Measurements from ENCODE around the gene CCDC197.

The CCDC197 gene

DNA sequence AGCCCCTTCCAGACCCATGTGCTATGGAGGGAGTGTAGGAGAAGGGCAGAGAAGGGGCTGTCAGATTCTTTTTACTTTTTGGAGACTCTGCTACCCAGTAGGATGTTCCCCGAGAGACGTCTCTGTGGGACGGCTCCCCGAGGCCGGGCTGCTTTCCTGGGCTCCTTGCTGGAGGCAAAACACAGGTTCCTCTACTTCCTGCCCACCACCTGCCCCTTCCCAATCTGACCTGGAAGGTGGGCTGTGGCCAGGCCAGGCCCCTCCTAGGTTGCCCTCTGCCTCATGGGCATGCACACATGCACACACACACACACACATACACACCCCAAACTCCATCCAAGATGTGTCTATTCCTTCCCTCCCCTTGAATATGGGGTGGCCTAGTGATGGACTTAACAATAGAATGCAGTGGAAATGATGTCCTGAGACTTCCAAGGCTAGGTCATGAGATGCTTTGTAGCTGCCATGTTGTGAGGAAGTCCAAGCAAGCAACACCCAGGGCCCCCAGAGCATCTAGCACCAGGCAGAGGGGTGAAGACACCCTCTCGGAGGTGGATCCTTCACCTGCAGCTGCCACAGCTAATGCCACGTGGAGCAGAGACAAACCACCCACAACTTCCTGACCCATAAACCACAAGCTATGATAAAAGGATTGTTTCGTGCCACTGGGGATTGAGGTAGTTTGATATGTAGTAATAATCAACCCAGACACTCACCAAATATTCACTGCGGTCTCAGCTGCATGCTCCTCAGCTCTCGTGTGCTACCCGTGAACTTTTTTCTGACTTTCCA is 19.1 kb upstream of the CCDC197 start:
- DNase-seq, result peak in 4 of 5 experiments; percentile 59 to 99 (median 76)

DNA sequence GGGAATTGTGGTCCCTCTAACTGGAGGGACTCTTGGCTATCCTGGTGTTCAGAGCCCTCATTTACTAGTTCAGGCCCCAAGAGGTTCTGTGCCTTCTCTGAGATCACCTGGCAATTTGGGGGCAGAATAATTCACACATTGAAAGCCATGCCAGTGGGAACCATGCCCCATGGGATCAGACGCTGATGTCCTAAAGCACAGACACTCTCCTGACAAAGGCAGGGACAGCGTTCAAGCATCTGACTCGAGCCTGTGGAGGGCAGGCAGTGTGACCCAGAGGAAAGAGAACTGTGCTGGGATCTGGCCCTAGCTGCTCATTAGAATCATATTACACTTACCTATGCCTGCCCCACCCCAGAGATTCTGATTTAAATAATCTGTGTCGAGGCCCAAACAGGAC is 18.4 kb upstream of the CCDC197 start:
- no peak for DNase-seq

DNA sequence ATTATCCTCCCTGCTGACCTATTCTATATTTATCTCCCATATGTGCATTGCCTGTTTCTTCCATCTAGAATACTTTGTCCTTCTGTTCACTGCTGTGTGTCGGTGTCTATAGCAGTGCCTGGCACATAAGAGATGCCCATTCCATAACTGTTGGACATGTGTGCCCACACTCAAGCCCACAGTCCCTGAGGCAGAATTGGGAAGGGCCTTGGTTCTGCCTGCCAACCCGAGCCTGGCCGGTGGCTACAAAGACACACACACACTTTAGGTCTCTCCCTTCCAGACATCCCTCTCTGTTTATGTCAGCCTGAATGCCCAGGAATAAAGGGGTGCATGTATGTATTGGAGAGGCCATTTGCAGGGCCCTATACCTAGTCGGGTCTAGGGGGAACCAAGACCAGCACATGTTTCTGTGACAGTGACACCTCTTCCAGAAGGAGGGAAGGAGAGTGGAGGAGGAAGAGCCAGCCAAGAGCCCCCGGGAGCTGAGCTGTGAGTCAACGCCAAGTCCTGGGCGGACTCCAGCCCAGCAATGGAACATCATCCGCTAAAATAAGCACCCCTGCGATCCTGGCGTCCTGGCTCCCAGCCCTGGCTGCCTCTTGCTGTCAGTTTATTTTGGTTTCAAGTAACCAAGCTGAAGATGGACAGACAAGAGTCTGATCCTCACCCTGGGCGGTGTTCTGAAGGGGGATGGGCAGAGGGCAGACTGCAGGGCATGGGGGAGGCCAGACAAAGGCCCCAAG is 16.5 kb upstream of the CCDC197 start:
- DNase-seq, result no peak

DNA sequence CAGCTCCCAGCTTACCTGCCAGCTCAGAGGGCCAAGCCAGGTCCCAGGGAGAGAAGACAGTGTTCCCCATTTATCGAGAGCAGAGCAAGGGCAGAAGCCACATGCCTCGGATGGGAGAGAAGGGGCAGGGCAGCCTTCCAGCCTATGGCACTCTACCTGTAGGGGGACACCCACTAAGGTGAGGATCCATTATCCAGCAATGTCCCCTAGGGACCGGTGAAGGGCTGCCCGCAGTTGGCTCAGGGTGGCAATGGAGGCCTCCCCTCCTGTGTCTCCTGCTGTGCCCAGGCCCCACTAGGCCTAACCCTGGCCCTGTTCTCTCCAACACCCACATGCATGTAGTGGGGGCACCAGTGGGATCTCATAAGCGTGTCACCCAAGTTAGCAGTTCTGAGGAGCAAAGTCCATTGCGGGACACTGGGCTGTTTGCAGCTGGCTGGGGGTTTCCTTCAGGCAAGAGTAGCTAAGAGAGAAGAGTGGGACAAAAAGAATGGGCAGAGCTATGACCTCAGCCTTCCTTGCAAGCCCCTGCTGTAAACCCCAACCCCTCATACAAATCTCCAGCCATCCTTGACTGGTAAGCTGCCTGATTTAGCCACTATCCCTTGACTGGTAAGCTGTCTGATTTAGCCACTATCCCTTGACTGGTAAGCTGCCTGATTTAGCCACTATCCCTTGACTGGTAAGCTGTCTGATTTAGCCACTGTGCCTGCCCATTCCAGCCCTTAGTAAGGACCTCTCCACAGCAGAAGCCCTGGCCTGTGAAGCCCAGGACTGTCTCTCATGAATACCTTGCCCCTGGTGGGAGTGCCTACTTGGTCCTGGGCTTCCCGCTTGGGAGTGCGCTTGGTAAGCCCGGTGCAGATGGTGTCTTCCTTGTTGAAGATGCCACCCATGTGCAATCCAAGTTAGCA is 15.5 kb upstream of the CCDC197 start:
- DNase-seq, result no peak

DNA sequence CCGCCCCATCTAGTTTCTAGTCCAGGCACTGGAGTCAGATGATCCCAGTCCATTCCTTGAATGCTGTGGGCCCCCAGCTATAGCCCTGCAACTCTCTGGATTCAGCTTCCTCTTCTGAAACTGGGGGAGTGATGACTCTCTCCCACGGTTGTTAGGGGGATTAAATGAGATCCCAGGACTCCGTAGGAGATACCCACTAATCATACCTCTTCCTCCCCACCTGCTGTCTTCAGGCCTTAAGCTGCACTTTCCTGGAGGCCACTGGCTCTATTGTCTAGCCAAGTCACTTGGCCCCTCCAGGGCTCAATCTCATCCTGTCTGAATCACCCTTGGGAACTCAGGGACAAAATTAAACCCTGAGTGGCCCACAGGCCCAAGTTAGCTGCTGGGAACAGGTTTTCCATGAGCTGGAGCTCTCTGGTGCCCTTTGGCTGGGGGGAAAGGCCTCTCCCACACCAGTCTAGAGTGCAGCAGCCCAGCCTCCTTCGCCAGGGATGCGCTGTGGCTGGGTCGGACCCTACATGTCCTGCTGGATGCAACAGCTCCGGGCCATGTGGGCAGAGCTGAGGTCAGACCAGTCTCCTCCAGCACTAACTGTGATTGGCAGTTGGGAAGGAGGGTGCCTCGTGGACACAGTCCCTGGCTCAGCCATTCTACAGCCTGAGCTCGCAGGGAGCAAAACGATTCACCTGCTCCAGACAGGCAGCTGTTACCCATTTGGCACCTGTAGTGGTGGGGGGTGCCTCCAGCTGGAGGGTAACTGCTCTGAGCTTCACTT is 14.7 kb upstream of the CCDC197 start:
- no peak for DNase-seq

DNA sequence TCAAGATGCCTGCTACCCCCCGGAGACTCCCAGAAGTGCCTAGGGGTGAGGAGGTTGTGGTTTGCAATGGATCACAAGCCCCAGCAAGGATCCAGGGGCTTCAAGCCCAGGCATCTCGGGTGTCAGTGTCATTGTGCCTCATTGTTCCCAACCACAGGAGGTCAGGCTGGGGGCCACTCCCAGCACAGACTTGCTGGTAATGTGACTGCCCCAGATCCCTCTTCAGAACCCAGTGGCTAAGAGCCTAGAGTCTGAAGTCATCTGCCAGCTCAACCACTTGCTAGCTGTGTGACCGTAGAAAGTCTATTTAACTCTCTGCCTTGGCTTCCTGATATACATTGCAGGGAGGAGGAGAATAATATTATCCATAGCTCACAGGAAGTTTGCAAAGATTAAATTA is 13.0 kb upstream of the CCDC197 start:
- no peak for DNase-seq

DNA sequence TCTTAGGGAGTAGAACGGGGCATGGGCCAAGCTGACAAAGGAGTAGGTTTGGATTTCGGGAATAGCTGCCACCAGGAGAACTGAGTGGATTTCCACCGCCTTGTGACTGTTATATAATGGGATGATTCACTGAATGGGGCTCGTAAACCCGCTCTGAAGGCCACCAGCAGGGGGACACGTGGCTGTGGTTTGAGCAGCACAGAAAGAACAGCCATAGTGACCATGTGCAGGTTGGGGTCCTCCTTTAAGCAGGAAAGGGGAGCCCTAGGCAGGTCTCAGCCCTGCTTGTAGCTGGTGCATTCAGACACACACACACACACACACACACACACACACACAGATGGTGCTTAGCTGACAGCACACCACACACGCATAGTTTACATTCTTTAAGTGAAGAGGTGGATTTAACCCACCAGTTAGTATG is 12.1 kb upstream of the CCDC197 start:
- peak in 1 of 5 experiments; percentile 42 for DNase-seq

DNA sequence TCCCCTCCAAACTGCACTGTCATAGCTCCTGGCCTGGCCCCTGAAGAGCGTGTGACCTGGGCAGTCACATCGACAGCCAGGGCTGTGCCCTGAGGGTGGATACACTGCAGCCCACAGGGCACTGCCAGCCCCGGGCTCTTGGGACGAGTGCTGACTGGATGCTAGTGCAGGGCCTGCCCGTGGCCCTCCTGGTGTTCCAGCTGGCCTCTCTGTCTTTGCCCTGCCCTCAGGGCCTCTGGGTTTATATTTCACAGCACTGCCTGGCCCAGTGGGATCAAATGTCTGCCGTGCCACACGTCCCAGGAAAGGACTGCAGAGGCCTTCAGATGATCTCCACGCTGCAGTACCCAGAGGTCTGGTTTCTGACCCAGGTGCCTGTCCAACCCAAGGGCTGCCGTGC is 10.1 kb upstream of the CCDC197 start:
- DNase-seq, result no peak

DNA sequence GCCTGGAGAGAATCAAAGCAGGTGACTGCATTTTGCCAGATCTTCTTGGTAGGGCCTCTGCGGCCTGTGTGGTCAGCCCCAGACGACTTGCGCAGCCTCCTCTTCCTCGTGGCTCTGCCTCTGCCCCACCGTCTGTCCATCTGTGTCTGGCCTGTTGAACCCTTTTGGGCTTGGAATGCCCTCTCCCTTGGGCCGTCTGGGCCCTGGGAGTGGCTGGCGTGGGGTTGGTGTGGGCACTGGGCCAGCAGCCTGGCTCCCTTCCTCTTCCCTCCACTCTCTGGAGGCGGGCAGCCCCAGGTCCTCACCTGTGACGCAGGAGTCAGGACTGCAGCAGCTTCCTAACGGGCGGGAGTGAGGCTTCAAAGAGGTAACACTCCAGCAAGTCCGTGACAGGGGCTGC is 9.7 kb upstream of the CCDC197 start:
- no peak for DNase-seq

DNA sequence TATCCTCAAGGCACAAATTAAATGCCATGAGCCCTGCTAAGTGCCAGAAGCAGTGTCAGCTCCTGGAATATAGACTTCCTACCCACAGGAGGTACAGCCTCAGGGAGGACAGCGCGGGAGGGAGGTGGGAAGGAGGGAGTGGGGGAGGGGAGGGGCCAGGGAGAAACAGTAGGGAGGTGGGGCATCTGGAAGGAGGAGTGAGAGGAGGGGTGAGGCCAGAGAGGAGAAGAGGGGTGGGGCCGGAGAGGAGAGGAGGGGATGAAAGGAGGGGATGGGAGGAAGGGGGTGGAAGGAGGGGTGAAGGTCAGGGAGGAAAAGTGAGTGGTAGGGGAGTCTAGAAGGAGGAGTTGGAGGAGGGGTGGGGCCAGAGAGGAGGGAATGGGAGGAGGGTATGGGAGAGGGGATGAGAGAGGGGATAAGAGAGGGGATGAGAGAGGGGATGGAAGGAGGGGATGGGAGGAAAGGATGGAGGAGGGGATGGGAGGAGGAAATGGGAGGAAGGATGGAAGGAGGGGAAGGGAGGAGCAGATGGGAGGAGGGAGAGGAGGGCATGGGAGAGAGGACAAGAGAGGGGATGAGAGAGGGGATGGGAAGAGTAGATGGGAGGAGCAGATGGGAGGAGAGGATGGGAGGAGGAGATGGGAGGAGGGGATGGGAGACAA is 9.2 kb upstream of the CCDC197 start:
- DNase-seq, result no peak

DNA sequence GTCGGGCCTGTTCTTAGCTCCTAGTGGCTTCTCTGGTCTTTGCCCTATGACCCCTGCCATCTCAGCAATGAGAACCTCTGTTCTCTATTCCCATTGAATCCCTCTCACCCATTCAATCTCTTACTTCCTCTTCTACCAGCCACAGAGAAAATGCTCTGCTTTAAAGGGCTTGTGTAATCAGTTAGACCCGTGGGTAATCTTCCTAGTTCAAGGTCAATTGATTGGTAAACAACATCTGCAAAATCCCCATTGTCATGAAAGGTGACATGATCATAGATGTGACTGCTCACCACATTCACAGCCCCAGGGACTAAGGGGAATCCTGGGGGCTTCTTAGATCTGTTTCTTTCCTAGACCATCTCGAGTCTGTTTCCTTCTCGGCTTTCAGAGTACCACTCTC is 7.2 kb upstream of the CCDC197 start:
- no peak for DNase-seq

DNA sequence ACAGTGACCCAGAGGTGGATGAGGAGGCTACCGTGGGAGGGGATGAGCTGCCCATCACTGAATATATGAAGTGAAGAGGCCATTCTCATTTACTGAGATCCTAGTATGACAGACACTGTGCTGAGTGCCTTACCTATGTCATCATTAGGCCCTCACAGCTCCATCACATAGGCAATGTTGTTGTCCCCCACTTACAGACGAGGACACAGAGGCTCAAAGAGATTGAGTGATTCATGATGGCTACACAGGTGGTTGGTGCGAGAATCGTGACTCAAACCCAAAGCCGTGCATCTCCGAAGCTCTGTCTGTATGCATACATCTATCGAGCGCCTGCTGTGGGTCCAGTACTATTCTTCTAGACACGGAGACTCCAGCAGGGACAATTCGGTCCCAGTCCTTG is 5.9 kb upstream of the CCDC197 start:
- no peak for DNase-seq

DNA sequence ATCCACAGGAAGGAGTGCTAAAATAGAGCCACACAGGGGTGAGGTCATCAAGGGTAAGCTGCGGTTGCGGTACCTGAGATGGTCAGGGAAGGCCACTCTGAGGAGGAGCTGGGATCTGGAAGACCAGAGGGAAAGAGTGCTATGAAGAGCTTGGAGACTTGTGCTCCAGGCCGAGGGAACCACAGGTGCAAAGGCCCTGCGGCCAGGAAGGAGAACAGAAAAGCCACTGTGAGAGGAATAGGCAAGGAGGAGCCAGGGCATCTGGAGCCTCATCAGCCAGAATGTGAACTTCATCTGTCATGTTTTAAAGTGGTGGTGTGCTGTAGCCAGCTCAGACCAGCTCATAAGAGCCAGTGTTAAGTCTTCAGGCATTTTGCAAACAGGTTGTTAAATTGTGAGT is 5.5 kb upstream of the CCDC197 start:
- no peak for DNase-seq

DNA sequence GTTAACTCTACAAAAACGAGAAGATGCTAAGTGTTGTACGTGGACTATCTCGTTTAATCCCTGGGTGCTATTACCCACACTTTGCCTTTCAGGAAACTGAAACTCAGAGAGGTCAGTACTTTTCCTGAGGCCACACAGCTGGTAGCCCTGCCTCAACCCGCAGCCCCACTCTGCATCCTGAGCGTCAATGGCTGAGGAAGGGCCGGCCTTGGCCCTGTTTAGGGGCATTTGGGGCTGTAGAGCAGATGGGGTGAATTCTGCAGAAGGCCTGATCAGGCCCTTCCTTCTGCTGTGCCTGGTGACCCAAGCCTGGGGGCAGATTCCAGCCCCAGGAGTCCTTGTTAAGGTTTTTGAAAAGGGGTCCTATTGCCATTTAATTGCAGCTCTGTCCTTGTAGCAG is 3.7 kb upstream of the CCDC197 start:
- no peak for DNase-seq

DNA sequence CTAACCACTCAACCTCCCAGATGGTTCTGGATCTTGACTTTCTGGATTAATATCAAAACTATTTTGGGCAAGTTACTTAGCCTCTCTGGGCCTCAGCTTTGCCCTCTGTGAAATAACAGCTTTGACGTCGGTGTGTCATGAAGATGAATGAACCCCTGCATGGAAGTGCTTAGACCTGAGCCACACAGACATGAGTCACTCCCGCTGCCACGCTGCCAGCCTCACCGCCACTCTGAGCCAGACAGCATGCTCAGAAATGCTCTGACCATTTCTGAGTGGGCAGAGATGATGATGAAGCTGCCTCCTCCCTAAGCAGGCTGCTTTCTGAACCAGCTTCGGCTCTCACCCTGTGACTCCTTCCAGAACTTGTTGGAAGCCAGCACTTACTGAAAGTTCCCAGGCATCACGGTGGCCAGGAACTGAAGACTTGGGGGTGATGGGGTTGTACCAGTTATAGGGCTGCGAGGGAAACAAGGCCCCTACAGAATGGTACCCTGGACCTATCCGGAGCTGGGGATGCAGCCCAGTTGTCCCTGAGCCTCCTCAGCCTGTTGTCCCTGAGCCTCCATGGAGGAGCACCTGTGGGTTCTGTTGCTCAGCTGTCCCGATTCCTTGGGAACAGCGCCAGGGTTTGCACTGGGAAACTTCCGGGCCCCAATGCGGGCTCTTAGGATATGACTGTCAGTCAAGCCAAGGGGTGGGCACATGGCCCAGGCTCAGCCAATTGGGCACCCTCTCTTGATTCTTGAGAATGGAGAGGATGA is 2.0 kb upstream of the CCDC197 start:
- peak in 2 of 5 experiments; percentile 47 to 54 for DNase-seq

DNA sequence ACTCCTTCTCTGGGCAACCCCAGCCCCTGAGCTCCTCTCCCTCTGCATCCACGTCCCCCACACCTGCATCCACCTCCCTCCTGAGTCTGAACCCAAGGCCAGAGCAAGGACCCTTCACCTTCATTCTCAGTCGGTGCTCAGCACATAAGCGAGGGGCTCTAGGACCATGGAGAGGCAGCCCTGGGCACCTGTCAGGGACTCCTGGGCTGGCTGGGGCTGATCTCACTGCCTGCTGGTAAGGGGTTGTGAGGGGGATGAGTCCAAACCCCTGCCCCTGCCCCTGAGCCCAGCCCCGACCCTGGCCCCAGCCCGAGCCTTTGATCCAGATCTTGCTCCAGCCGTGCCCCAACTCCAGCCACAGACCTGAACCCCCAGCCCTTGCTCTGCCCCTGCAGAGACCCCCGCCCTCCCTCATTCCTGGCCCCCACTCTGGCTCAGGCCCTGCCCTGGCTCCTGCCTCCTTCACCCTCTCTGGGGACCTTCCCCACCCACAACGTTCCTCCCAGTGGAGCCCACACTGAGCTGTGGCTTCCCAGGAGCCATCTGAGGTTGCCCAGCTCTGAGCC is 888 bp upstream of the CCDC197 start:
- no peak for DNase-seq

DNA sequence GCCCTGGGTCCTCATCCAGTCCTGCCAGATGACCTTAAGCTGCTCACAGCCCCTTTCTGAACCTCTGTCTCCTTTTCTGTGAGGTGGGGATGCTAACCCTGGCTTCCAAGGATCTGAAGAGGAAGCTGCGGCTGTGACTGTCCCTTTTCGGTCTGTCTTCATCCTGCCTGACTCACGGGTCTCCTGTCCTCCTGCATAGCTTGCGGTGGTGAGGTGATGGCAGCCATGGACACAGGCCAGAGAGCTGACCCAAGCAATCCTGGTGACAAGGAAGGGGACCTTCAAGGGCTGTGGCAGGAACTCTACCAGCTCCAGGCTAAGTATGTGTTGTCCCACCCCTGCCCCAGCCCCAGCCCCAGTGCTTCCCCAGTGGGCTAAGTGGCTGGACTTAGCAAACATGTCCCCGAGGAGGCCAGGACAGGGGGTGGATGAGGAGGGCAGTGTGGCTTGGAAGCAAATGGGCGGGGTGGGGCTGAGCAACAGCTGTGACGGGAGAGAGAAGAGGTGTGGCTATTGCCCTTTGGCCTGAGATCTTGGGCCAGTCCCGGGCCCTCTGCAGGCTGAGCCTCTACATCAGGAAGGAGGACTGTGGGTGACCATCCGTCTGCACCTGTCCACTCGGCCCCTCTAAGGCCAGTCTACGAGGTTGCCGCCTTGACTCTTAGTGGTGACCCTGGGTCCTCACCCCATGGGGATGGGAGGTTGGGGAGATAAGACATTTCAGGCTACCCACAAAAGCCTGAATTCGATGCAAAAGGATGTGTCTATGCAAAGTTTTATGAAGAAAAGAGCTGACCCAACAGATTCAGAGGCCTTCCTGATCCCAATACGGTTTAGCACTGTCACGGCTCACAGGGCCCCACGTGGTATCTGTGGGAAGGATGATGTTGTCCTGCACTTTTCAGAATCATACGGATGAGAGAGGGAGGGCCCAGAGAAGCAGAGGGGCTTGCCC is 1.1 kb downstream of the CCDC197 start:
- DNase-seq, result no peak

DNA sequence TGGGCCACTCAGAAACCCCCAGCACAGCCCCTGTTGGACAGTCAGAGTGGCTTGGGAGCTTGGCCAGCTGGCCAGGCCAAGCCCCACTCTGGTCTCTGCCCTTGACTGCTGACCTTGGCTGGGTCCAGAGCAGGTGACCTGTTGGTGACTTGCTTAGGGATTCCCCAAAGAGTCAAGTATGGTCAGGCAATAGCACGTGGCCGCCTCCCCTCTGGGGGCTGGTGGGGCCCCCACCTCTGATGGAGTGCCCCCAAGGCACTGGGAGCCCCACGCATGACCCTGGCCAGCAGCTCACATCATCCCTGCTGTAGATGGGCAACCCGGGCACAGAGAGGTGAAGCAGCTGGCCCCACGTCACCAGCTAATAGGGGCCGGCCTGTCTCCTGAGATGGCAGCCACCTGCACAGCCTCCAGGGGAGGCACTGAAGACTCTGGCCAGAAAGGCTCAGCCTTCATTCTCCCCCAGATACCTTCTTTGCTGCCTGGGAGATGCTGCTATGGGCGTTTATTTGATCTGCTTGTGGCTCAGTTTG is 1.8 kb downstream of the CCDC197 start:
- no peak for DNase-seq

DNA sequence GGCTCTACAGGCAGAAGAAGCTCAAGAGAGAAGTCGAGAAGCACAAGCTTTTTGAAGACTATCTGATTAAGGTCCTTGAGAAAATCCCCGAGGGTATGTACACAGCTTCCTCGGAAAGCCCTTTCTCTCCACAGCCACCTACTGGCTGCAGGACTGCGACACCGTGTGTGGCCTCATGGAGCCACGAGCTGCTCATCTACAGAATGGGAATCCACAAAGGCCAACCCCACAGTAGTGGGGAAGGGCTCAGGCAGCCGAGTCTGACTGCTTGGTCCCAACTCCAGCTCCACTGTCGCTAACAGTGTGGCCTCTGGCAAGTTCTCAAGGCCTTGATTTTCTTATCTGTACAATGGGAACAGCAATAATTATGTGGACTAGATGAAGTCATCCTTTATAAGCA is 2.5 kb downstream of the CCDC197 start:
- DNase-seq, result no peak

Measured in T-helper 2 cell (primary cell).